DND-41 (cell line): ENCODE measurements around the gene PIGA.

Experiments used
- ATAC-seq: fragments of 200-7000 bp; cut with Tn5 transposase; 3 replicates; pipeline ENCODE4 v1.9.1; 2021; ENCODE audit warnings: low read depth; ENCODE audit not compliant: insufficient read depth
- DNase-seq: peaks from one replicate; pipeline ENCODE4 v3.0.0-alpha.2; 2020
- H2AFZ ChIP-seq: 2 replicates; pipeline ENCODE4 v1.6.0; 2012; ENCODE audit warnings: low read depth, low read length
- H3K27ac ChIP-seq: 2 replicates; pipeline ENCODE4 v1.5.1; 2012; ENCODE audit warnings: low read length, inconsistent platforms
- H3K27me3 ChIP-seq: fragments of 200-600 bp; sonication (generic); 2 replicates; pipeline ENCODE4 v1.6.0; 2012; ENCODE audit warnings: low read length, mild to moderate bottlenecking, inconsistent platforms; ENCODE audit not compliant: insufficient read depth, poor library complexity
- H3K36me3 ChIP-seq: 2 replicates; pipeline ENCODE4 v1.5.1; 2012; ENCODE audit warnings: low read length, inconsistent platforms; ENCODE audit not compliant: insufficient read depth
- H3K4me1 ChIP-seq: 2 replicates; pipeline ENCODE4 v1.5.1; 2012; ENCODE audit warnings: mild to moderate bottlenecking, low read length; ENCODE audit not compliant: insufficient read depth
- H3K4me2 ChIP-seq: 2 replicates; pipeline ENCODE4 v1.6.0; 2012; ENCODE audit warnings: mild to moderate bottlenecking, moderate library complexity, low read length, inconsistent platforms; ENCODE audit not compliant: insufficient read depth
- H3K4me3 ChIP-seq, 2 experiments: fragments of 200-600 bp in 1 of 2; shearing (Covaris generic) in 1 of 2; 2 replicates each; pipeline ENCODE4 v1.5.1; 2012 to 2016; ENCODE audit warnings: inconsistent platforms in 2 of 2, low read length in 2 of 2, mild to moderate bottlenecking in 2 of 2, low read depth in 1 of 2, moderate library complexity in 1 of 2
- H3K79me2 ChIP-seq: 2 replicates; pipeline ENCODE4 v1.6.0; 2012; ENCODE audit warnings: low read length, inconsistent platforms; ENCODE audit not compliant: insufficient read depth
- H3K9ac ChIP-seq: 2 replicates; pipeline ENCODE4 v1.6.0; 2012; ENCODE audit warnings: low read depth, mild to moderate bottlenecking, inconsistent platforms, low read length, moderate library complexity
- H3K9me3 ChIP-seq: 2 replicates; pipeline ENCODE4 v1.5.1; 2012; ENCODE audit warnings: low read length, moderate library complexity, mild to moderate bottlenecking, inconsistent platforms; ENCODE audit not compliant: insufficient read depth, severe bottlenecking
- H4K20me1 ChIP-seq: 2 replicates; pipeline ENCODE4 v1.6.0; 2012; ENCODE audit warnings: low read length; ENCODE audit not compliant: insufficient read depth
- CTCF ChIP-seq: IDR thresholded peaks from 2 replicates; pipeline ENCODE4 v1.5.1; 2012; ENCODE audit warnings: borderline replicate concordance, low read length, moderate library complexity, mild to moderate bottlenecking; ENCODE audit not compliant: poor library complexity, severe bottlenecking; ENCODE audit errors: extremely low read depth
- EZH2 ChIP-seq: IDR thresholded peaks from 3 replicates; pipeline ENCODE4 v1.6.1; 2012; ENCODE audit warnings: borderline replicate concordance, low read depth, mild to moderate bottlenecking, moderate library complexity, low read length, inconsistent platforms; ENCODE audit not compliant: severe bottlenecking

PIGA gene

DNA sequence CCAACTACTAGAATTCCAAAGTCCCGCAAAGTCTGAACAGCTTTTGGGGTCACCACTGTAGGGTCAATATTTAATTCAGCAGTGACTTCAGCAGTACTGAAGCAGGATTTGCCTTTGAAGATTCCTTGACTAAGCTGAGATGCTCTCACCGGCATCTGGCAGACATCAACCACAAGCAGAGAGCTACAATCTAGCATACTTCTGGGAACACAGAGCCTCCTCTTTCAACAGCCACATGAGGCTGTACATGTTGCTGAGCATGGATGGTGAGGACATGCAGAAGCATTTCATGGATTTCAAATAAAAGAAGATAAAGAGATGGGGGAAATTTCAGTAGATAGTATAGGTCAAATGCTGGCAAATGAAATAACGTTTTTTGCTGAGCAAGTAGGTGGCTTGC, 13.3 kb downstream of the PIGA start:
- no peaks in the 10 kb centered on the region for H4K20me1 ChIP-seq
- H3K4me1 ChIP-seq = no peaks in the 10 kb centered on the region
- TF ChIP-seq EZH2 (no peak), CTCF (no peak)
- H3K4me2 ChIP-seq = no peak overlapping the region
- DNase-seq (no peak), ATAC-seq (no peak)
- no peak overlapping the region for H3K9ac ChIP-seq
- no peak overlapping the region for H2AFZ ChIP-seq
- no peaks in the 10 kb centered on the region for H3K9me3 ChIP-seq
- peaks cover 29% of the 10 kb centered on the region for H3K36me3 ChIP-seq
- no peak overlapping the region for H3K27ac ChIP-seq
- H3K4me3 ChIP-seq = no peak overlapping the region
- H3K27me3 ChIP-seq = no peaks in the 10 kb centered on the region
- H3K79me2 ChIP-seq = no peaks in the 10 kb centered on the region

- no peak for DNase-seq
These were observed 13.9 kb downstream of the PIGA start for GRCh38 chrX:15321447-15321846.

GRCh38 chrX:15320297-15320696, 15.0 kb downstream of the PIGA start:
- Histone ChIP-seq H3K9ac (no peak overlapping the region), H3K9me3 (no peaks in the 10 kb centered on the region), H3K79me2 (no peaks in the 10 kb centered on the region), H3K27ac (no peak overlapping the region), H4K20me1 (no peaks in the 10 kb centered on the region), H3K4me3 (no peak overlapping the region), H3K4me1 (no peaks in the 10 kb centered on the region), H3K27me3 (no peaks in the 10 kb centered on the region), H2AFZ (no peak overlapping the region), H3K36me3 (peaks cover 29% of the 10 kb centered on the region), H3K4me2 (no peak overlapping the region)
- no peak for DNase-seq
- no peak for TF ChIP-seq CTCF
- no peak for TF ChIP-seq EZH2
- no peak for ATAC-seq

More at GRCh38 chrX:15321447-15321846, 13.9 kb downstream of the PIGA start:
- no peak for ATAC-seq
- H3K79me2 ChIP-seq = no peaks in the 10 kb centered on the region
- H3K27ac ChIP-seq = no peak overlapping the region
- H3K36me3 ChIP-seq = peaks cover 29% of the 10 kb centered on the region
- H3K9me3 ChIP-seq = no peaks in the 10 kb centered on the region
- no peak overlapping the region for H3K4me2 ChIP-seq
- no peak overlapping the region for H3K9ac ChIP-seq
- TF ChIP-seq CTCF (no peak), EZH2 (no peak)
- H4K20me1 ChIP-seq = no peaks in the 10 kb centered on the region
- no peak overlapping the region for H3K4me3 ChIP-seq
- no peak overlapping the region for H2AFZ ChIP-seq
- H3K27me3 ChIP-seq = no peaks in the 10 kb centered on the region
- H3K4me1 ChIP-seq = no peaks in the 10 kb centered on the region

- Histone ChIP-seq H3K36me3 (peaks cover 20% of the 10 kb centered on the region), H2AFZ (no peak overlapping the region), H3K79me2 (no peaks in the 10 kb centered on the region), H3K27ac (no peak overlapping the region), H3K4me1 (no peaks in the 10 kb centered on the region), H3K4me3 (no peak overlapping the region), H3K4me2 (no peak overlapping the region), H4K20me1 (no peaks in the 10 kb centered on the region), H3K27me3 (no peaks in the 10 kb centered on the region), H3K9ac (no peak overlapping the region), H3K9me3 (no peaks in the 10 kb centered on the region)
- ATAC-seq = no peak
- no peak for TF ChIP-seq EZH2
- TF ChIP-seq CTCF = no peak
- DNase-seq = no peak
These were observed 16.2 kb downstream of the PIGA start for GRCh38 chrX:15319075-15319474.
